GM18498 (cell line): ENCODE measurements around the gene FAM151B.
"Not testable (repeated sequence)": the region's sequence is repeated elsewhere in the genome, so short reads cannot be mapped to it uniquely, and the experiment has no call there.

Experiments
- ATAC-seq: cut with Tn5 transposase; IDR thresholded peaks from one replicate; pipeline ENCODE4 v1.9.1; 2021; ENCODE audit warnings: mild to moderate bottlenecking, moderate library complexity; ENCODE audit not compliant: unreplicated experiment

Gene FAM151B

GRCh38 chr5:80503641-80504040 is 15.7 kb downstream of the FAM151B start:
- no peak for ATAC-seq

- ATAC-seq, result no peak
These were observed 16.9 kb downstream of the FAM151B start for GRCh38 chr5:80504833-80505232.

GRCh38 chr5:80507663-80508062 is 19.8 kb downstream of the FAM151B start:
- no peak for ATAC-seq

GRCh38 chr5:80508844-80509243 is 20.9 kb downstream of the FAM151B start:
- no peak for ATAC-seq

- ATAC-seq, result no peak
These were observed 21.5 kb downstream of the FAM151B start for GRCh38 chr5:80509362-80509761.

- no peak for ATAC-seq
These were observed 28.9 kb downstream of the FAM151B start for GRCh38 chr5:80516826-80517225.

- ATAC-seq, result no peak
These were observed 52.8 kb downstream of the FAM151B start for GRCh38 chr5:80540691-80541090.

GRCh38 chr5:80541392-80541791 is 53.5 kb downstream of the FAM151B start:
- no peak for ATAC-seq

- ATAC-seq, result no peak
These were observed 66.7 kb downstream of the FAM151B start for GRCh38 chr5:80554646-80555045.

- ATAC-seq, result no peak
These were observed 67.2 kb downstream of the FAM151B start for GRCh38 chr5:80555099-80555498.

- no peak for ATAC-seq
These were observed 71.3 kb downstream of the FAM151B start for GRCh38 chr5:80559244-80559643.

- no peak for ATAC-seq
These were observed 77.4 kb downstream of the FAM151B start for GRCh38 chr5:80565330-80565729.

- no peak for ATAC-seq
These were observed 78.9 kb downstream of the FAM151B start for GRCh38 chr5:80566711-80567259.

- ATAC-seq, result no peak
These were observed 80.4 kb downstream of the FAM151B start for GRCh38 chr5:80568251-80568650.

GRCh38 chr5:80569086-80569960 is 81.4 kb downstream of the FAM151B start:
- ATAC-seq, result no peak

- ATAC-seq, result no peak
These were observed 82.3 kb downstream of the FAM151B start, which contains the start of gene ANKRD34B for GRCh38 chr5:80569961-80570786. ANKRD34B (minus strand) TSS chr5:80570280; CDS start chr5:80560019, 10,261 bp downstream.

- ATAC-seq, result no peak
These were observed 85.2 kb downstream of the FAM151B start for GRCh38 chr5:80573062-80573461.

GRCh38 chr5:80576383-80576782 is 88.5 kb downstream of the FAM151B start:
- no peak for ATAC-seq

GRCh38 chr5:80577707-80578106 is 89.8 kb downstream of the FAM151B start:
- ATAC-seq, result no peak

GRCh38 chr5:80579050-80579449 is 91.2 kb downstream of the FAM151B start:
- ATAC-seq, result no peak

GRCh38 chr5:80580291-80580690 is 92.4 kb downstream of the FAM151B start:
- not testable (repeated sequence) for ATAC-seq
